Smooth muscle cell of the brain vasculature (primary cell): ENCODE results near the gene ATF4.
A peak's percentile ranks its signal among the peaks of the same experiment; 100 is the strongest.

Experiments used
- DNase-seq: peaks from one replicate; pipeline ENCODE4 v3.0.0-alpha.2; 2012; ENCODE audit warnings: low read depth, low spot score

Gene ATF4

GRCh38 chr22:39520226-39521105, at the start of gene ATF4:
ATF4 (plus strand) TSS chr22:39520562; CDS start chr22:39521446, 884 bp downstream.
- DNase-seq = peak; percentile 97

DNA sequence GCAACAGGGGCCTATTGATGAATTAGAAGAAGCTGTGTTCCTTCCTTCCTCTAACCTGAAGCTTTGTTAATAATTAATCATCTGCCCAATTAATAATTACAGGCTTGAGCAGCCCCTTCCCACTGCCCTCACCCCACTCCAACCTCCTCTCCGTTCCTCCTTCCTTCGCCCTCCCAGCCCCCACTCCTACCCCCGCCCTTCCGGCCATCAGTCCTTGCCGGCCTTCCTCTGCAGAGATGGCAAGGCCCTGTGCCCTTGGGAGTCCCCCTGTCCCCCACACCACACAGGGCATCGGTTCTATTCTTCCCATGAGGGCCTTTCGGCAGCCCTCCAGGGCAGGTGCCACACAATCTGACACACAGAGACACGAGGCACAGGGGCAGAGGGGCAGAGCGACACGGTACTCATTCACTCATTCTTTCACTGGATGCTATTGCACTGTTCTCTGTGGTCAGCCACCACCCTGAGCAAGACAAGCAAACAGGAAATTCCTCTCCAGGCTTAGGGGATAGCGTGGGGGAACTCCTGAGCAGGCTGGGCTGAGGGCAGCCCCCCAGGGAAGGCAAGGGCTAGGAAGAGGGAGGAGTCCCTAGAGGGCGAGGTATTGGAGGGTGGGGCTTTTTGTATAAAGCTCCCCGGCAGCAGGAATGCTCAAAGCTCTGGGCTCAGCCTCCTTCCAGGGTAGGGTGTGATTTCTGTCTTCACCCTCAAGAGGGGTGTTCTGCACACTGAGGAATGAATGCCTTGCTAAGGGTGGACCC, 48.8 kb upstream of the ATF4 start:
- no peak for DNase-seq

- DNase-seq = no peak
Observed at GRCh38 chr22:39472570-39473556, 47.5 kb upstream of the ATF4 start.

- no peak for DNase-seq
Observed at GRCh38 chr22:39473851-39474250, 46.5 kb upstream of the ATF4 start.

DNA sequence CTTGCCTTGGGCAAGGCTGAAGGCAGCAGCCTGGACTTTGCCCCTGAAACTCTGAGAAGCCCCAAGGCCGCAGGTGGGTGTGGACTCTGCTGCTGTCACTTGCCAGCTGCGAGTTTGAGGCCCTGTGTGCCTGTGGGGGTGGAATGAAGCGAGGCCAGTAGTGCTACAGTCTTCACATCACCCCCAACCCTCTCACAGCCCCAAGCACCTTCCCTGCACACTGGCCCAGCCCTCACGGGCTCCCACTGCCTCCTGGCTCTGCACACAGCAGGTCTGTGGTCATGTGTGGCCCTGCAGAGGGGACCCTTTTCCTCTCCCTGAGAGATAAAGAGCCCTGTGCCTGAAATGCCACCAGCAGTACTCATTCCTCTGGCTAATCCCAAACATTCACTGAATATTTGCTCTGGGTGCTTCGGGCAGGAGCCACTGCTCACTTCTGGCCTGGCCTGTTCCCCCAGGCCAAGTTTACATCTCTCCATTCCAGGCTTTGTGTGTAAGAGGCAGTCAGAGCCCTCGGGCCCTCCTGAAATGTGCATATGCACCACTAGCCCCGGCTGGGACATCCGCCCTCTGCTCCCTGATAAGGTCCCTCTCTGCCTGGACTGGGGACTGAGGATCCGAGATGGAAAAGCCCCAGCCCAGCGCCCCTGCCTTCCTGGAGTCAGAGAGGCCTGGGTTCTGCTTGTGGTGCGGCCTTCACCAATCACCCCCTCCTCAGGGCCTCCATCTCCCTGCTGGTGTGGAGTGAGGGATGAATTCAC, 45.8 kb upstream of the ATF4 start:
- DNase-seq = no peak

DNA sequence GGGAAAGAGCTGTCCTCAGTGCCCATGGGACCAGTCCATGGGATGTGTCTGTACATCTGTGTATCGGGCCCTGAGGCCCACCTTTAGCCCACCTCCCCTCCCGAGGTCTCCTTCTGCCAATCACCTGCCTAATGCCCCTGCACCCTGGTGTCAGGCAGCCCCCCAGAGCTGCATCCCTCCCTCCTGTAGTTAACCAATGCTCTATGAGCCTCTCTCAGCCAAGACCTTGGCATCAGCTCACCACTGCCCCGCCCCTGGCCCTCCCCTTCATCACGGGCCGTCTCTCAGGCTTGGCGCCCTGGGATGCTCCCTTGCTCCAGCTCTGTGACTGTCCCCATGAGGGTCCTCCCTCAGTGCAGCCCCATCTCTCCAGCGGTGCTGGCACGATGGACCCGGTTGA, 45.0 kb upstream of the ATF4 start:
- DNase-seq = no peak

GRCh38 chr22:39475902-39476301, 44.5 kb upstream of the ATF4 start:
- no peak for DNase-seq

DNA sequence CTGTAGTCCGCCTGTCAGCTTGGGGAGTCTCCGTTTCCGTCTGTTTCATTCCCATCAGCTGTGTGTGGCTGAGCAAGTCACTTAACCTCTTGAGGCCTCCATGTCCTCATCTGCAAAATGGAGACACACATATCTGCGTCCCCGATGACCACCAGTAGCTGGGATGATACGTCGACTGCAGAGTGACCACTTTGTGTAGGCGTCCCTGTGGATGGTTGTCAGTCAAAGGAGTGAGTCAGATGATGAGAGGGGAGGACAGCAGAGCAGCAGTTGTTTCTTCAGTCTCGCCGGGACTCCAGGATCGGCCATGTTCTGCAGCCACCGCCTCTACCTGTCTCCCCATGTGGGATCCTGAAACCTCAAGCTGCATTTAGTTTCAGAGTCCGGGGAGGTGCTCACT, 43.7 kb upstream of the ATF4 start:
- no peak for DNase-seq

DNA sequence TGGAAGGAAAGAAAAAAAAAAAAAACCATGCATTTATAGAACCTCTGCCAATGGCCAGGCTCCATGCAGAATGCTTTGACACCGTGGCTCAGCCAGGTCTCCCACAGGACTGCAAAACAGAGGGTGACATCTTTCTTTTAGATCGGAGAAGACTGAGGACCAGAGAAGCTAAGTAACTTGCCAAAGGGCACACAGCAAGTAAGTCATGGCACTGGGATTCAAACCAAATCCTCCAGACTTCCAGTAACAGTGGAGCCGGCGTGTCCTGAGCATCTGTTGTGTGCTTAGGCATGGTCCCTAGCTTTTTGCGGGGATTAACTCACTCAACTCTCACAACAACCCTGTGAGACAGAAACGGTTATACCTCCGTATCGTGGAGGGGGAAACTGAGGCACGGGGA, 42.8 kb upstream of the ATF4 start:
- no peak for DNase-seq

- no peak for DNase-seq
Observed at GRCh38 chr22:39478441-39478850, 41.9 kb upstream of the ATF4 start.

GRCh38 chr22:39479254-39479653, 41.1 kb upstream of the ATF4 start:
- DNase-seq = no peak

GRCh38 chr22:39480557-39480956, 39.8 kb upstream of the ATF4 start:
- no peak for DNase-seq

GRCh38 chr22:39481054-39481453, 39.3 kb upstream of the ATF4 start:
- DNase-seq = no peak

- DNase-seq = no peak
Observed at GRCh38 chr22:39481595-39481994, 38.8 kb upstream of the ATF4 start.

DNA sequence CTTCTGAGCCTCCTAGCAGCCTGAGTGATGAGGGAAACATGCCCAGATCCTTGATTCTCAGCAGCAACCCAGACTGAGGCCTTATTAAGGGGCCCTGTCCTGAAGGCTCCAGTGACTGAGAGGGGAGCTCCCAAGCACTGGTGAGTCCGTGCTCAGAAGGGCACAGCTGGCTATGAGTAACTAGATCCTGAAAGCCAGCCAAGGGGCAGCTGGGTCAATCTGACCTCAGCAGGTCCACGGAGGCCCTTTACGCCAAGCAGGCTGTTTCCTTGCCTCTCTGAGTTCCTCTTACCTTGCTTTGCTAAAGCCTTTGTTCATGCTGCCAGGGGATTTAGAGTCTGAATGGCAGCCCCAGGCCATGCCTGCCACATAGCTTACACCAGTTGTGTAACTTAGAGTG, 37.6 kb upstream of the ATF4 start:
- DNase-seq = no peak

GRCh38 chr22:39486951-39487825, 33.2 kb upstream of the ATF4 start:
- no peak for DNase-seq

DNA sequence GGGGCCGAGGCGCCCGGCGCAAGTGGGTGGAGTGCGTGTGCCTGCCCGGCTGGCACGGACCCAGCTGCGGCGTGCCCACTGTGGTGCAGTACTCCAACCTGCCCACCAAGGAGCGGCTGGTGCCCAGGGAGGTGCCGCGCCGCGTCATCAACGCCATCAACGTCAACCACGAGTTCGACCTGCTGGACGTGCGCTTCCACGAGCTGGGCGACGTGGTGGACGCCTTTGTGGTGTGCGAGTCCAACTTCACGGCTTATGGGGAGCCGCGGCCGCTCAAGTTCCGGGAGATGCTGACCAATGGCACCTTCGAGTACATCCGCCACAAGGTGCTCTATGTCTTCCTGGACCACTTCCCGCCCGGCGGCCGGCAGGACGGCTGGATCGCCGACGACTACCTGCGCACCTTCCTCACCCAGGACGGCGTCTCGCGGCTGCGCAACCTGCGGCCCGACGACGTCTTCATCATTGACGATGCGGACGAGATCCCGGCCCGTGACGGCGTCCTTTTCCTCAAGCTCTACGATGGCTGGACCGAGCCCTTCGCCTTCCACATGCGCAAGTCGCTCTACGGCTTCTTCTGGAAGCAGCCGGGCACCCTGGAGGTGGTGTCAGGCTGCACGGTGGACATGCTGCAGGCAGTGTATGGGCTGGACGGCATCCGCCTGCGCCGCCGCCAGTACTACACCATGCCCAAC, 32.4 kb upstream of the ATF4 start:
- DNase-seq = no peak

DNA sequence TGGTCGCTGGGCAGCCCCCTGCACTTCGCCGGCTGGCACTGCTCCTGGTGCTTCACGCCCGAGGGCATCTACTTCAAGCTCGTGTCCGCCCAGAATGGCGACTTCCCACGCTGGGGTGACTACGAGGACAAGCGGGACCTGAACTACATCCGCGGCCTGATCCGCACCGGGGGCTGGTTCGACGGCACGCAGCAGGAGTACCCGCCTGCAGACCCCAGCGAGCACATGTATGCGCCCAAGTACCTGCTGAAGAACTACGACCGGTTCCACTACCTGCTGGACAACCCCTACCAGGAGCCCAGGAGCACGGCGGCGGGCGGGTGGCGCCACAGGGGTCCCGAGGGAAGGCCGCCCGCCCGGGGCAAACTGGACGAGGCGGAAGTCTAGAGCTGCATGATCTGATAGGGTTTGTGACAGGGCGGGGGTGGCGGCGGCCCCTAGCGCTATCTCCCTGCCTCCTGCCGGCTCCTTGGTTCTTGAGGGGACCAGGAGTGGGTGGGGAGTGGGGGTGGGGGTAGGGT, 31.7 kb upstream of the ATF4 start:
- no peak for DNase-seq
